Endodermal cell (in vitro differentiated cells): ENCODE measurements around the gene ERG. TPM values are rescaled to one million over a fixed set of nuclear protein-coding genes. Genes with fewer than 3 reads are reported as not detected.

ENCODE experiments used
- DNase-seq: peaks from one replicate; pipeline ENCODE4 v3.0.0-alpha.2; 2017
- H3K27ac ChIP-seq: 2 replicates; pipeline ENCODE4 v1.5.1; 2013; ENCODE audit warnings: mild to moderate bottlenecking, low read depth, low read length, moderate library complexity
- H3K27me3 ChIP-seq: 2 replicates; pipeline ENCODE4 v1.6.1; 2013; ENCODE audit warnings: mild to moderate bottlenecking, low read length, moderate library complexity; ENCODE audit not compliant: insufficient read depth, control insufficient read depth, poor library complexity, severe bottlenecking
- H3K36me3 ChIP-seq: 2 replicates; pipeline ENCODE4 v1.7.0; 2013; ENCODE audit warnings: mild to moderate bottlenecking, low read length, moderate library complexity; ENCODE audit not compliant: control insufficient read depth, insufficient read depth
- H3K4me1 ChIP-seq: one replicate; pipeline ENCODE4 v1.7.0; 2013; ENCODE audit warnings: low read length; ENCODE audit not compliant: control insufficient read depth, insufficient read depth
- H3K4me3 ChIP-seq: 2 replicates; pipeline ENCODE4 v1.5.1; 2013; ENCODE audit warnings: mild to moderate bottlenecking, low read length, moderate library complexity
- H3K9ac ChIP-seq: 2 replicates; pipeline ENCODE4 v1.6.1; 2013; ENCODE audit warnings: mild to moderate bottlenecking, low read length, moderate library complexity; ENCODE audit not compliant: poor library complexity, severe bottlenecking; ENCODE audit errors: extremely low read depth
- H3K9me3 ChIP-seq: 2 replicates; pipeline ENCODE4 v1.6.1; 2013; ENCODE audit warnings: mild to moderate bottlenecking, low read length, moderate library complexity; ENCODE audit not compliant: control insufficient read depth
- H3K27ac Mint-ChIP-seq: 2 replicates; pipeline ENCODE4 v1.8.0; 2020; ENCODE audit warnings: mixed read lengths
- H3K27me3 Mint-ChIP-seq: 2 replicates; pipeline ENCODE4 v1.8.0; 2021; ENCODE audit warnings: mild to moderate bottlenecking, mixed read lengths; ENCODE audit not compliant: insufficient read depth
- H3K36me3 Mint-ChIP-seq: 2 replicates; pipeline ENCODE4 v1.8.0; 2020; ENCODE audit warnings: low read depth, mixed read lengths
- H3K4me1 Mint-ChIP-seq: 2 replicates; pipeline ENCODE4 v1.8.0; 2020; ENCODE audit warnings: mixed read lengths
- H3K4me3 Mint-ChIP-seq: 2 replicates; pipeline ENCODE4 v1.8.0; 2020; ENCODE audit warnings: mild to moderate bottlenecking, moderate library complexity, mixed read lengths
- H3K9me3 Mint-ChIP-seq: 2 replicates; pipeline ENCODE4 v1.8.0; 2020; ENCODE audit warnings: mild to moderate bottlenecking, mixed read lengths
- CTCF ChIP-seq: fragments of 200-600 bp; sonication (generic); conservative IDR thresholded peaks from 2 replicates; pipeline ENCODE4 v1.5.0; 2021; ENCODE audit warnings: antibody characterized with exemption, mild to moderate bottlenecking
- WGBS, 2 experiments: methylation state at CpG; one replicate each; pipeline versions ENCODE4 v1.1.5 to v1.1.7; 2013; ENCODE audit warnings: missing lambda C conversion rate in 2 of 2, mixed read lengths in 1 of 2; ENCODE audit not compliant: insufficient coverage in 1 of 2, insufficient read length in 1 of 2; 5-methylcytosine and 5-hydroxymethylcytosine counted together
- total RNA-seq, 2 donors: library from RNA; stranded (reverse); fragmentation: NEBNext Ultra II Directional in 1 of 2; extraction: Animal tissue kit (Norgen Biotek cat#: 25700) in 1 of 2; gene quantifications; 2 replicates in 1 of 2; 3 replicates in 1 of 2; pipeline ENCODE4 v1.2.1, GENCODE V29; 2021

Gene ERG
- total RNA-seq, 2 donors from 2014 or later = not detected

- H3K4me1 ChIP-seq = no peaks in the 10 kb centered on the region
- Mint-ChIP-seq H3K4me3 (no peak overlapping the region), H3K4me1 (peaks cover 2% of the 10 kb centered on the region), H3K27me3 (no peaks in the 10 kb centered on the region), H3K27ac (peak overlapping the region; percentile 59), H3K36me3 (no peaks in the 10 kb centered on the region), H3K9me3 (no peaks in the 10 kb centered on the region)
- WGBS, 2 experiments = 89 to 91% methylated on average over 5 of the region's 5 CpGs
- no peak for DNase-seq
- H3K9ac ChIP-seq = no peak overlapping the region
- no peaks in the 10 kb centered on the region for H3K36me3 ChIP-seq
- H3K4me3 ChIP-seq = no peak overlapping the region
- H3K9me3 ChIP-seq = no peaks in the 10 kb centered on the region
- H3K27me3 ChIP-seq = no peaks in the 10 kb centered on the region
- no peak overlapping the region for H3K27ac ChIP-seq
- TF ChIP-seq CTCF = no peak
These were observed 33.3 kb upstream of the ERG start for GRCh38 chr21:38531591-38531990.

- DNase-seq = no peak
- H3K36me3 Mint-ChIP-seq = no peaks in the 10 kb centered on the region
- H3K27me3 Mint-ChIP-seq = no peaks in the 10 kb centered on the region
- no peak overlapping the region for H3K27ac ChIP-seq
- H3K4me1 ChIP-seq = no peaks in the 10 kb centered on the region
- WGBS, 2 experiments = 85 to 87% methylated on average over 4 of the region's 5 CpGs
- TF ChIP-seq CTCF = no peak
- H3K4me3 ChIP-seq = no peak overlapping the region
- H3K9me3 ChIP-seq = no peaks in the 10 kb centered on the region
- no peaks in the 10 kb centered on the region for H3K36me3 ChIP-seq
- H3K9ac ChIP-seq = no peak overlapping the region
- no peaks in the 10 kb centered on the region for H3K9me3 Mint-ChIP-seq
- H3K27me3 ChIP-seq = no peaks in the 10 kb centered on the region
- no peak overlapping the region for H3K4me3 Mint-ChIP-seq
- no peak overlapping the region for H3K27ac Mint-ChIP-seq
- peaks cover 2% of the 10 kb centered on the region for H3K4me1 Mint-ChIP-seq
These were observed 32.8 kb upstream of the ERG start for GRCh38 chr21:38531039-38531541.

- no peak for DNase-seq
- H3K4me1 ChIP-seq = no peaks in the 10 kb centered on the region
- Mint-ChIP-seq H3K4me1 (peaks cover 2% of the 10 kb centered on the region), H3K36me3 (no peaks in the 10 kb centered on the region), H3K9me3 (no peaks in the 10 kb centered on the region), H3K27me3 (no peaks in the 10 kb centered on the region), H3K4me3 (no peak overlapping the region), H3K27ac (no peak overlapping the region)
- no peaks in the 10 kb centered on the region for H3K27me3 ChIP-seq
- H3K9me3 ChIP-seq = no peaks in the 10 kb centered on the region
- no peaks in the 10 kb centered on the region for H3K36me3 ChIP-seq
- TF ChIP-seq CTCF = no peak
- no peak overlapping the region for H3K27ac ChIP-seq
- 93% methylated on average over 8 of the region's 8 CpGs; no CpG with 5 or more reads in 1 of the 2 experiments for WGBS, 2 experiments
- no peak overlapping the region for H3K4me3 ChIP-seq
- no peak overlapping the region for H3K9ac ChIP-seq
These were observed 29.5 kb upstream of the ERG start for GRCh38 chr21:38527737-38528136.
